ENCODE results near the gene AIFM3.

Gene AIFM3

GRCh38 chr22:20995329-20996030 lies 28.4 kb downstream of the AIFM3 start:
- H3K4me3 ChIP-seq (ENCODE audit: low read length) = no peak overlapping the region
- no peak for DNase-seq (ENCODE audit: low read depth)
- no peak for TF ChIP-seq CTCF (IDR thresholded peaks at IDR 0.05; ENCODE audit: insufficient read depth, low read depth, low read length, missing control alignments)

- DNase-seq (ENCODE audit: low read depth) = no peak
- no peak for TF ChIP-seq CTCF (IDR thresholded peaks at IDR 0.05; ENCODE audit: insufficient read depth, low read depth, low read length, missing control alignments)
- H3K4me3 ChIP-seq (ENCODE audit: low read length) = no peak overlapping the region
Measured at GRCh38 chr22:20996031-20996410, 29.0 kb downstream of the AIFM3 start.

- H3K4me3 ChIP-seq (ENCODE audit: low read length) = no peak overlapping the region
- no peak for TF ChIP-seq CTCF (IDR thresholded peaks at IDR 0.05; ENCODE audit: insufficient read depth, low read depth, low read length, missing control alignments)
- DNase-seq (ENCODE audit: low read depth) = no peak
Measured at GRCh38 chr22:20996598-20997535, 29.8 kb downstream of the AIFM3 start.

GRCh38 chr22:20997536-20998257 lies 30.6 kb downstream of the AIFM3 start:
- no peak for TF ChIP-seq CTCF (IDR thresholded peaks at IDR 0.05; ENCODE audit: insufficient read depth, low read depth, low read length, missing control alignments)
- DNase-seq (ENCODE audit: low read depth) = no peak
- no peak overlapping the region for H3K4me3 ChIP-seq (ENCODE audit: low read length)

- peak; percentile 36 for DNase-seq (ENCODE audit: low read depth)
- TF ChIP-seq CTCF (IDR thresholded peaks at IDR 0.05; ENCODE audit: insufficient read depth, low read depth, low read length, missing control alignments) = no peak
- no peak overlapping the region for H3K4me3 ChIP-seq (ENCODE audit: low read length)
Measured at GRCh38 chr22:20998411-20999336, 31.6 kb downstream of the AIFM3 start.
